ENCODE results near the gene TRPM8.

DNA sequence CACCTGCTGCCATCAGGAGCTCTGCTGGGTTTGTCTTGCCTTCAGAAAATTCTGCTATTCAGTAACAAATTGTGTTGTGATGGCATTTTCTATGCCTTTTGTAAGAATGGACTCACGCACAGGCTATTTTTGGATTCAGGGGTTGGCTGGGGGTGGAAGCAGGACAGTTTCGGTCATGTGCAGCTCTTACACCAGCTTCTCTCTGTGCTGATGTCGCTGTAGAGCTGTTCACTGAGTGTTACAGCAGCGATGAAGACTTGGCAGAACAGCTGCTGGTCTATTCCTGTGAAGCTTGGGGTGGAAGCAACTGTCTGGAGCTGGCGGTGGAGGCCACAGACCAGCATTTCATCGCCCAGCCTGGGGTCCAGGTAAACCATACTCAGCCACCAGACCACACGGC is 49.2 kb downstream of the TRPM8 start:
- TF ChIP-seq, protein P1, sequence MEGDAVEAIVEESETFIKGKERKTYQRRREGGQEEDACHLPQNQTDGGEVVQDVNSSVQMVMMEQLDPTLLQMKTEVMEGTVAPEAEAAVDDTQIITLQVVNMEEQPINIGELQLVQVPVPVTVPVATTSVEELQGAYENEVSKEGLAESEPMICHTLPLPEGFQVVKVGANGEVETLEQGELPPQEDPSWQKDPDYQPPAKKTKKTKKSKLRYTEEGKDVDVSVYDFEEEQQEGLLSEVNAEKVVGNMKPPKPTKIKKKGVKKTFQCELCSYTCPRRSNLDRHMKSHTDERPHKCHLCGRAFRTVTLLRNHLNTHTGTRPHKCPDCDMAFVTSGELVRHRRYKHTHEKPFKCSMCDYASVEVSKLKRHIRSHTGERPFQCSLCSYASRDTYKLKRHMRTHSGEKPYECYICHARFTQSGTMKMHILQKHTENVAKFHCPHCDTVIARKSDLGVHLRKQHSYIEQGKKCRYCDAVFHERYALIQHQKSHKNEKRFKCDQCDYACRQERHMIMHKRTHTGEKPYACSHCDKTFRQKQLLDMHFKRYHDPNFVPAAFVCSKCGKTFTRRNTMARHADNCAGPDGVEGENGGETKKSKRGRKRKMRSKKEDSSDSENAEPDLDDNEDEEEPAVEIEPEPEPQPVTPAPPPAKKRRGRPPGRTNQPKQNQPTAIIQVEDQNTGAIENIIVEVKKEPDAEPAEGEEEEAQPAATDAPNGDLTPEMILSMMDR (IDR thresholded peaks at IDR 0.05), result no peak
- no peak for TF ChIP-seq POLR2AphosphoS5 (IDR thresholded peaks at IDR 0.05; ENCODE audit: low read depth, low read length)
- no peak for TF ChIP-seq TCF7L2 (IDR thresholded peaks at IDR 0.05; ENCODE audit: low read depth, low read length)
- no peak for TF ChIP-seq SIN3A (IDR thresholded peaks at IDR 0.05; ENCODE audit: borderline replicate concordance, insufficient read depth, low read depth, low read length)

All from Panc1 (cell line).